Stimulated activated CD4-positive, alpha-beta T cell treated with anti-CD3 and anti-CD28 coated beads, Interleukin-12 subunit alpha, Interleukin-12 subunit beta, amount 100 ng/mL, for 48 hours (primary cell): ENCODE results near the gene VPS36.
"Not testable (repeated sequence)": the region's sequence is repeated elsewhere in the genome, so short reads cannot be mapped to it uniquely, and the experiment has no call there.

Experiments used
- DNase-seq, 3 donors: peaks; one replicate each; pipeline ENCODE4 v3.0.0-alpha.2; 2020; ENCODE audit warnings: low read depth in 2 of 3, low spot score in 1 of 3

VPS36 gene

GRCh38 chr13:52378312-52378711 lies 72.1 kb downstream of the VPS36 start:
- DNase-seq = no peak

- no peak for DNase-seq
Measured at GRCh38 chr13:52377898-52378297, 72.5 kb downstream of the VPS36 start.

GRCh38 chr13:52374873-52375411 lies 75.5 kb downstream of the VPS36 start:
- DNase-seq = no peak

- no peak for DNase-seq
Measured at GRCh38 chr13:52374389-52374788, 76.0 kb downstream of the VPS36 start.

- DNase-seq = not testable (repeated sequence)
Measured at GRCh38 chr13:52373277-52373676, 77.2 kb downstream of the VPS36 start.

GRCh38 chr13:52371736-52372247 lies 78.6 kb downstream of the VPS36 start:
- DNase-seq = no peak

GRCh38 chr13:52366291-52366690 lies 84.1 kb downstream of the VPS36 start:
- DNase-seq = no peak
